ENCODE data around the gene GALNT10.

GALNT10 gene

GRCh38 chr5:154203798-154204578 is 13.5 kb downstream of the GALNT10 start:
- no peak for DNase-seq

GRCh38 chr5:154205441-154206117 is 15.0 kb downstream of the GALNT10 start:
- no peak for DNase-seq

DNA sequence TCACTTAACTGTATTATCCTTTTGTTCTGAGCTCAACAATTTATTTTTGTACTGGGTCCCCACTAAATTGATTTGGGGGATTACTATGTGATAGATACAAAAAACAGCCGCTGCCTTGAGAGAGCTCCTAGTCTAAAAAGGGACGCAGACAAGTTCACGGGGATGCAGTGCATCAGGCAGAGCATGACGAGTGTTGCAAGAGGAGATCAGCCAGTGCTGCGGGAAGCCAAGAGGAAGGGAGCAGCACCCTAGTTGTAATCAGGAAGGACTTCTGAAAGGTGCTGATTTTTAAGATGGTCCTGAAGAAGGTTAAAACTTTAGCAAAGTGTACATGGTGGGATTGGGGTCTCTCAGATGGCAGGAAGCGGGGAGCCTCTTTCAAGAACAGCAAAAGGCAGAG is 15.8 kb downstream of the GALNT10 start:
- DNase-seq, result no peak

- no peak for DNase-seq
Observed at GRCh38 chr5:154207204-154207603, 16.7 kb downstream of the GALNT10 start.

DNA sequence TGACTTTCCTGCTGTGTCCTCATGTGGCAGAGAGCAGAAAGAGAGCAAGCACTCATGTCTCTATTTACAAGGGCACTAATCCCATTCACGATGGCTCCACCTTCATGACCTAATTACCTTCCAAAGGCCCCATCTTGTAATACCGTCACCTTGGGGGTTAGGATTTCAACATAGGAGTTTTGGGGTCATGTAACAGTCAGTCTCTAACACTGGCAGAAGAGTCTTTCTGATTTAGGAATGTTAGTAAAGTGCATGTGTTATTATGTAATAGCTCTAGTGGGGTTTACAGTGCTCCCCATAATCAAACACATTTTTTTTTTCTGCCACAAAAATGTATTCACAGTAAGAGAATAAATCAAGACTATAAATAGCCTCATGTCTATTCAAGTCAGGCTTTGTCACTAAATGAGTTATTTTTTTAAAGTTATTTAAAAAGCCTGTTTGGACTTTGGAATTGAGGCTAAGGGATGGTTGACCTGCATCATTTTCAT is 19.1 kb downstream of the GALNT10 start:
- no peak for DNase-seq

- DNase-seq, result no peak
Observed at GRCh38 chr5:154210163-154210562, 19.6 kb downstream of the GALNT10 start.

- DNase-seq, result no peak
Observed at GRCh38 chr5:154211641-154212390, 21.3 kb downstream of the GALNT10 start.

DNA sequence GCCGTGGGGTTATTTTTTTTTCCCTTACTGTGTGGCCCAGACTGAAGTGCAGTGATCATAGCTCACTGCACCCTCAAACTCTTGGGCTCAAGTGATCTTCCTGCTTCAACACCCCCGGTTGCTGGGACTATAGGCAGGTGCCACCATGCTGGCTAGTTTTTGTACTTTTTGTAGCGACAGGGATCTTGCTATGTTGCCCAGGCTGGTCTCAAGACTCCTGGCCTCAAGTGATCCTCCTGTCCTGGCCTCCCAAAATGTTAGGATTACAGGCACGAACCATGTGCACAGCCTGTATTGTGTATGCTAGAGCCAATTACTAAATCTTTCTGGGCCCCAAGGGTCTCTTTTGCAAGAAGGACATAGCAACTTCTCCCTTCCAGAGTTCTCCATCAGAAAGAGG is 23.1 kb downstream of the GALNT10 start:
- DNase-seq, result no peak

DNA sequence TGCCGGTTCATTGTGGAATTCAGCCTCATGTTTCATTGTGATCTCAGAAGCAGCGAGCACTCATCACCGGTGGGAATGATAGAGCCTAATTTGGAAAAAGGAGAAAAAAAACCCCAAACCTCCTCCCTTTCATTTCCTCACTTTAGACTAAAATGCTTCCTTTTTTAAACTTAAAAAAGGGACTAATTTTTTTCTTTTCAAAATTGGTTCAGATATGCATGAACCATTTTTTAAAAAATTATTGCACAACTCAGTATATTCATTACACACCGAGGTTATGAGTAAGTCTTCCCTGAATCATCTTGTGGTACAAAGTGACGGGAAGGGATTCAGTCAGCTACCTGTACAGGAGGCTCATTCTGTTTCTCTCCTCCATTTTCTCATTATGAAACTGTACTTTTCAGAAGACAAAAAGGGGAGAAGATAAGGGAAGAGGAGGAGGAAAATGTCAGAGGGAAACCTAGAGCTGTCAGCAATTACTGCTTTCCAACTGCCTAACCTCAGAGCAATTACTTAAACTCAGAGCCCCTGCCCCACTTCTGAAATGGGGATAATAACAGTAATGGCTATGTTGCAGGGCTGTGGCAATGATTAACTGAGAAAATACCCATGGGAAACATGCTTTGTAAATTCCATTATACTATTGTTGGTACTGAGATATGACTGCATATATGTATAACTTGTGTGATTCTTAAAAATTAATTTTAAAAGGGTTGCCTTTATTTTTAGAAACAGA is 24.0 kb downstream of the GALNT10 start:
- no peak for DNase-seq

DNA sequence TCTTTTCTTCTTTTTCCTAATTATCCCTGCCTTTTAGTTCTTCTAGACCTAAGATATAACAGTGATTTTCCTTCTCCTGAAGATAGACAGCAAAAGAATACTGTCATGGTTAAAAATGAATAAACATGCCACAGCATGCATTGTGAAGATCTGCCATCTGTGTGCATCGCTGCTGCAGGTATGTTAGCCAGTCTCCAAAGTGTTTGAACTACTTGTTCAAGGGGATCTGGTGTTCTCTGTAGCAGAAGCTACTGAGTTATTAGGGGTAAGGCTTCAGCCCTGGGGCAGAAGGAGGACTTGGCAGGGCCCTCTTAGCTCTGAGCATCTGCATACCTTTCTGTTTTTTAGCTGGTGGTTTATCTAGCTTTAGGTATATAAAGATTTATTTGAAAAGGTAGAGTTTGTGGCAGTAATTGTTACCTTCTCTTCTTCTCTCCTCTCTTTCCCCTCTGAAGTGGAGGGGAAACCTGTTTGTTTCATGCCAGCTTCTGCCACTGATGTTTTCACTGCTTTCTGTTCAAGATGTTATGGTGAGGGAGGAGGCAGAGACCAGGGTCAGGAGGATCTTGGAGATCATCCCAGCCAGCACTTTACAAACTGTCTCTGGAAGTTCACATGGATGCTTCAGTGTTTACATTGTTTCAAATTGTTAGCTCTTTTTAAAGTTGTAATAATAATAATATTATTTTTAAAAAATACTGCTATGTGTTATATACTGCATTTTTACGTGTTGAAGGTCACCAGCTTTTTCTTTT is 25.2 kb downstream of the GALNT10 start:
- no peak for DNase-seq

- no peak for DNase-seq
Observed at GRCh38 chr5:154217462-154217861, 26.9 kb downstream of the GALNT10 start.

- no peak for DNase-seq
Observed at GRCh38 chr5:154218786-154219185, 28.3 kb downstream of the GALNT10 start.

- no peak for DNase-seq
Observed at GRCh38 chr5:154220625-154221024, 30.1 kb downstream of the GALNT10 start.

DNA sequence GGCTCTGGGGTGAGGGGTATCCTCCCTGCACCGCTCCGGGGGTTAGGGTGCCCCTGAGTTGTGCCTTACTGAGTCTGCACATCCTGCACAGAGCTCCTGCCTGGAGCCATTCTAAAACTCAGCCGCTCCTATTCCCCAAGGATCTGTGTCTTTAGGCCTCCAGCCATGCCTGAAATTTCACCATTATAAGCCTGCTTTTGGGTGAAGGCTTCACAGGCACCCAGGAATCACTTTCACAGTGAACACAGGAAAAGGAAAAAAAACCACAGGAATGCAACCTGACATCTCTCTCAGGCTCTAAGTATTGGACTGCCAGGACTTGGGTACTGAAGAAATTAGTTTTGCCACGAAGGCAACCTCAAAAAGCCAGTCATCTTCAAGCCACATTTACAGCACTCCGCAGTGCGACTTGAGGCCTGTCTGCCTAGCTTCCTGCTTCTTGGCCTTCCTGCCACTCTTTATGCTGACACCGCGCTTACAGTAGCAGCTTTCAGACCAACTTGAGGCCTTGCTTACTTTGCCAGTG is 30.9 kb downstream of the GALNT10 start:
- DNase-seq, result no peak

- no peak for DNase-seq
Observed at GRCh38 chr5:154222414-154222813, 31.9 kb downstream of the GALNT10 start.

- no peak for DNase-seq
Observed at GRCh38 chr5:154223320-154223719, 32.8 kb downstream of the GALNT10 start.

DNA sequence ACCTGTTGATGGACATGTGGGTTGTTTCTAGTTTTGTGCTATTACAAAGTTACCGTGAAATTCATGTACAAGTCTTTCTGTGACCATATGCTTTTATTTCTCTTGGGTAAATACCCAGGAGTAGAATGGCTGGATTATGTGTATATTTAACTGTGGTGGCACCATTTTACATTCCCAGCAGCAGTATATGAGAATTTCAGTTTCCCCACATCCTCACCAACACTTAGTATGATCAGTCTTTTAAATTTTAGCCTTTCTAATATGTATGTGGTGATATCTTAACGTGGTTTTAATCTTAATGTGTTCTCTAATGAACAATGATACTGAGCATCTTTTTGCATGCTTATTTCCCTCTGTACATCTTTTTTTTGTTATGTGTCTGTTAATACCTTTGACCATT is 36.6 kb downstream of the GALNT10 start:
- DNase-seq, result no peak

DNA sequence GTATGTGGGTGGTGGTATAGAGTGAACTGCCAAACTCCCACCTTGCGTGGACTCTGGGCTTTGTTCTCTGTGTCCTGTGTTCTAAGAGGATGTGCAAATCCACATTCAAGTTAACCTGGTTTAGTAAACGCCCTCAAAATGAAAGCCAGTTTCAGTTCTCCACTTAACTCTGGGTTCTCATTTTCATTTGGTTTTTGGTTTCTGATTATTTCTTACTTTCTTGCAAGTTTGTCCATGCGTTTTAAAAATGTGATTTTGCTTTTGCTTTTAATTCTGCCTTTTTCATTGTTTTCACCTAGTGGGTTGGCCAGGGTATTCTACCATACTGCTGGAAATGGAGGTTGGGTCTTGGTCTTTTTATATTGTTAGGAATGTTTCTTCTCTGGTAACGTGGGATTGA is 38.2 kb downstream of the GALNT10 start:
- DNase-seq, result no peak

DNA sequence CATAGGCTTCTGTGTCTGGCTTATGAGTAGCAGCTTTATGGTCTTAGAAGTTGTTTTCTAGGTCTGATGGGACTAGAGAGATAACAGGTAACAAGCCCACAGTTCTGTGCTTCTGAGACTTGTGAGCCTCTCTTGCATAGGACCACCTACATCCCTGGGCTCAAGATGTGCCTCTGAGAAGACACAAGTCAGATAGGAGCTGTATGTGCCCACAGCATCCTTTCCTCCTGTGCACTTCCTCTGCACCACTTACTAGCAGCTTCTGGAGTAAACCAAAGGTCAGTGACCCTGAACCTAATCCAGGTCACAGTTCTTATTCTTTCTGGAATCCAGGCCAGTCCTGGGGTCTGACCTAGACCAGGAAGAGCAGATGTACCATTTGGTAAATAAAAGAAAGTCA is 40.0 kb downstream of the GALNT10 start:
- no peak for DNase-seq

- no peak for DNase-seq
Observed at GRCh38 chr5:154234551-154234950, 44.0 kb downstream of the GALNT10 start.

- no peak for DNase-seq
Observed at GRCh38 chr5:154236011-154236410, 45.5 kb downstream of the GALNT10 start.

Measured in NCI-H1105 treated with DMSO at 0.1 percent for 48 hours (cell line).